SH-SY5Y (cell line): ENCODE measurements around the gene FUOM.

Experiments used
- GATA2 ChIP-seq: IDR thresholded peaks from 2 replicates; pipeline ENCODE4 v1.6.1; 2011; ENCODE audit warnings: mild to moderate bottlenecking, low read depth, low read length
- GATA3 ChIP-seq: IDR thresholded peaks from 2 replicates; pipeline ENCODE4 v1.6.1; 2011; ENCODE audit warnings: low read depth, mild to moderate bottlenecking, low read length, moderate library complexity

GRCh38 chr10:133341983-133342382 lies 15.8 kb downstream of the FUOM start:
- TF ChIP-seq GATA2 (no peak), GATA3 (no peak)
